Effector memory CD8-positive, alpha-beta T cell (primary cell): ENCODE data around the gene POF1B.
"Not testable (repeated sequence)": the region's sequence is repeated elsewhere in the genome, so short reads cannot be mapped to it uniquely, and the experiment has no call there.

ENCODE experiments used
- ATAC-seq: fragments of 150-1000 bp; cut with Tn5 transposase; replicated peaks from 2 replicates; pipeline ENCODE4 v1.10.0; 2021; ENCODE audit warnings: mild to moderate bottlenecking, moderate library complexity
- DNase-seq, 3 experiments: peaks; one replicate each; pipeline ENCODE4 v3.0.0; 2021
- H3K27ac Mint-ChIP-seq, 2 donors: one replicate each; pipeline ENCODE4 v1.8.0; 2022; ENCODE audit warnings: mild to moderate bottlenecking in 2 of 2, mixed read lengths in 2 of 2, moderate library complexity in 2 of 2
- H3K27me3 Mint-ChIP-seq, 2 donors: one replicate each; pipeline ENCODE4 v1.8.0; 2022; ENCODE audit warnings: mixed read lengths in 2 of 2
- H3K36me3 Mint-ChIP-seq: one replicate; pipeline ENCODE4 v1.8.0; 2022; ENCODE audit warnings: mild to moderate bottlenecking, moderate library complexity, mixed read lengths; ENCODE audit not compliant: insufficient read depth
- H3K4me1 Mint-ChIP-seq, 2 donors: one replicate each; pipeline ENCODE4 v1.8.0; 2022; ENCODE audit warnings: low read depth in 2 of 2, mixed read lengths in 2 of 2
- H3K4me3 Mint-ChIP-seq, 2 donors: one replicate each; pipeline ENCODE4 v1.8.0; 2022; ENCODE audit warnings: mild to moderate bottlenecking in 2 of 2, mixed read lengths in 2 of 2, moderate library complexity in 2 of 2
- H3K9me3 Mint-ChIP-seq, 2 donors: one replicate each; pipeline ENCODE4 v1.8.0; 2022; ENCODE audit warnings: mixed read lengths in 2 of 2

POF1B gene

DNA sequence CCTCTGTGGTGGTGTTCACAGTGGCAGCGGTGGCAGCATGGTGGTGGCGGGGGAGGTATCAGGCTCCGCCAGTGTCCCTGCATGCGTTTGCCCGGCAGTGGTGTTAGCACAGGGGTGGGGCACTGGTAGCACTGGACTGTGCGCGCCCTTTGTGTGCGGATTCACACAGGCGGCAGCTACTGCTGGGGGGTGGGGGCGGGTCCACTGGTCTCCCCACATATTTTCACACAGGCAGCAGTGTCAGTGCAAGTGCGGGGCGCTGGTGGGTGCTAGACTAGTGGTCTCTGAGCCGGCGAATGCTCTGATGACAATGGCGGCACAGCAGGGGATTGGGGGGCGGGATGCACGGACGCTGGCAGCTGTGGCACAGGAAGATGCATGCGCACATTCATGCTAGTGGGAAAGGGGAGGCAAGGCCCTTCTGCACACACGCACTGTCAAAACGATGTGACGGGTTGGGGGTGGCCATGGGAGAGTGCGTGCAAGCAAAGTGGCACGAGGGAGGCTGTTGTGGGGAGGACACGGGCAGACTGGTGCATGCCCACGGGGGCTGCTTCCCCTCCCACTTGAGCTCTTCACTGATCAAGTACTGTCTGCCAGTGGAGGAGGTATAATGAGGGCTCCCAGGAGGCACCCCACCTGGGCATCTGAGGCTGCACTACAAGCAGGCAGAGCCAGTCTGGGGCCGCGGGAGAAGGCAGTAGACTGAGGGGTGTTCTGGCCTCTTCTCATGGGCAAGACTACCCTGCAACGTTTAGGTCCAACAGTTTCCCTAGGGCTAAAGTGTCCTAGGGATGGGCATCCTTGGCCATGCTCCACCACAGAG is 53.0 kb downstream of the POF1B start:
- ATAC-seq, result no peak
- Mint-ChIP-seq H3K4me1 (no peaks in the 10 kb centered on the region), H3K9me3 (peaks cover 0 to 6% of the 10 kb centered on the region in 2 donors), H3K27me3 (no peaks in the 10 kb centered on the region), H3K4me3 (no peak overlapping the region), H3K36me3 (peaks cover 3% of the 10 kb centered on the region), H3K27ac (no peak overlapping the region)
- DNase-seq, result no peak

DNA sequence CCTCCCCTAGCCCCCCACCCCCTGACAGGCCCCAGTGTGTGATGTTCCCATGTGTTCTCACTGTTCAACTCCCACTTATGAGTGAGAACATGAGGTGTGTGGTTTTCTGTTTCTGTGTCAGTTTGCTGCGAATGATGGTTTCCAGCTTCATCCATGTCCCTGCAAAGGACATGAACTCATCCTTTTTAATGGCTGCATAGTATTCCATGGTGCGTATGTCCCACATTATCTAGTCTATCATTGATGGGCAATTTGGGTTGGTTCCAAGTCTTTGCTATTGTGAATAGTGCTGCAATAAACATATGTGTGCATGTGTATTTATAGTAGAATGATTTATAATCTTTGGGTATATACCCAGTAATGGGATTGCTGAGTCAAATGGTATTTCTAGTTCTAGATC is 68.1 kb downstream of the POF1B start:
- H3K36me3 Mint-ChIP-seq, H3K4me1 Mint-ChIP-seq, DNase-seq, H3K27me3 Mint-ChIP-seq, H3K9me3 Mint-ChIP-seq, H3K4me3 Mint-ChIP-seq, H3K27ac Mint-ChIP-seq, ATAC-seq: not testable (repeated sequence)

GRCh38 chrX:85309717-85310116 is 69.7 kb downstream of the POF1B start:
- ATAC-seq, result no peak
- no peak for DNase-seq
- no peaks in the 10 kb centered on the region for H3K4me1 Mint-ChIP-seq
- no peaks in the 10 kb centered on the region for H3K27me3 Mint-ChIP-seq
- H3K27ac Mint-ChIP-seq, result no peak overlapping the region
- no peak overlapping the region for H3K4me3 Mint-ChIP-seq
- H3K36me3 Mint-ChIP-seq, result peaks cover 2% of the 10 kb centered on the region
- H3K9me3 Mint-ChIP-seq, result no peaks in the 10 kb centered on the region

GRCh38 chrX:85303544-85303943 is 75.9 kb downstream of the POF1B start:
- Mint-ChIP-seq H3K9me3 (no peaks in the 10 kb centered on the region), H3K27ac (no peak overlapping the region), H3K27me3 (no peaks in the 10 kb centered on the region), H3K4me3 (no peak overlapping the region), H3K36me3 (no peaks in the 10 kb centered on the region), H3K4me1 (no peaks in the 10 kb centered on the region)
- ATAC-seq (no peak), DNase-seq (no peak)

DNA sequence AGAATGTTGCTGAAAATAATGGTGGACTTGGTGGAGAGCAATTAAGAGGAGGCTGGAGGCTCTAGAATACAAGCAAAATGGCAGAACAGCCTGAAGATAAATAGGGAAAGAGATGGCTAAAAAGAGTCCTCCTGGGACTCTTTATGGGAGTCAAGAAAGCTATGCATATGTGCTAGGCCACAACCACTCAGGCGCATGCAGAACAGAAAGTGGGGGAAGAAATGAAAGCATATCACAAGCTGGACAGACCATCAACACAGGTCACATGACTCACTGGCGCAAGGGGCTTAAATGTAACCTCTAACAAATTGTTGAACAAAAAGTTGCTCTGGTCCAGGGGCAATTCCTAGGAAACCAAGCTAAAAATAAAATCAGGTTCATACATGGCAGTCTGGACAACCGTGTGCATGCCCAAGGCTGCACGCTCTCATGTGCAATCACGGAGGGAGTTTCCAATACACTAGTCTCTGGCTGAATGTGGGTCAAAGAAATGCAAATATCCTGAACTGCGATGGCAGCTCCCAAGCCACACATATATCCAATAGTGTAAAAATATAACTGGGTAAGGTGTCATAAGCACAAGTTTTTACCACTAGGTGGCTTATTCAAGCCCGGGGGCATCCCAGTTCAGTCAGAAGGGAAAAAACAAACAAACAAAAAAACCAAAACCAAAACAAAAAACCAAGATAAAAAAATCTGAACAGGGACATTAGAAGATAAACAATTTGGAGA is 90.3 kb downstream of the POF1B start:
- DNase-seq (no peak), ATAC-seq (no peak)
- H3K4me3 Mint-ChIP-seq, result no peak overlapping the region
- no peak overlapping the region for H3K27ac Mint-ChIP-seq
- H3K36me3 Mint-ChIP-seq, result no peaks in the 10 kb centered on the region
- no peaks in the 10 kb centered on the region for H3K27me3 Mint-ChIP-seq
- H3K9me3 Mint-ChIP-seq, result peaks cover 7 to 9% of the 10 kb centered on the region in 2 donors
- H3K4me1 Mint-ChIP-seq, result no peaks in the 10 kb centered on the region

DNA sequence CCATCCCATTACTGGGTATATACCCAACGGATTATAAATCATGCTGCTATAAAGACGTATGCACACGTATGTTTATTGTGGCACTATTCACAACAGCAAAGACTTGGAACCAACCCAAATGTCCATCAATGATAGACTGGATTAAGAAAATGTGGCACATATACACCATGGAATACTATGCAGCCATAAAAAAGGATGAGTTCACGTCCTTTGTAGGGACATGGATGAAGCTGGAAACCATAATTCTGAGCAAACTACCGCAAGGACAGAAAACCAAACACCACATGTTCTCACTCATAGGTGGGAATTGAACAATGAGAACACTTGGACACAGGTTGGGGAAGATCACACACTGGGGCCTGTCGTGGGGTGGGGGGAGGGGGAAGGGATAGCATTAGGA is 94.2 kb downstream of the POF1B start:
- not testable (repeated sequence) for H3K36me3 Mint-ChIP-seq, H3K9me3 Mint-ChIP-seq, H3K4me3 Mint-ChIP-seq, DNase-seq, H3K4me1 Mint-ChIP-seq, H3K27ac Mint-ChIP-seq, H3K27me3 Mint-ChIP-seq, ATAC-seq

DNA sequence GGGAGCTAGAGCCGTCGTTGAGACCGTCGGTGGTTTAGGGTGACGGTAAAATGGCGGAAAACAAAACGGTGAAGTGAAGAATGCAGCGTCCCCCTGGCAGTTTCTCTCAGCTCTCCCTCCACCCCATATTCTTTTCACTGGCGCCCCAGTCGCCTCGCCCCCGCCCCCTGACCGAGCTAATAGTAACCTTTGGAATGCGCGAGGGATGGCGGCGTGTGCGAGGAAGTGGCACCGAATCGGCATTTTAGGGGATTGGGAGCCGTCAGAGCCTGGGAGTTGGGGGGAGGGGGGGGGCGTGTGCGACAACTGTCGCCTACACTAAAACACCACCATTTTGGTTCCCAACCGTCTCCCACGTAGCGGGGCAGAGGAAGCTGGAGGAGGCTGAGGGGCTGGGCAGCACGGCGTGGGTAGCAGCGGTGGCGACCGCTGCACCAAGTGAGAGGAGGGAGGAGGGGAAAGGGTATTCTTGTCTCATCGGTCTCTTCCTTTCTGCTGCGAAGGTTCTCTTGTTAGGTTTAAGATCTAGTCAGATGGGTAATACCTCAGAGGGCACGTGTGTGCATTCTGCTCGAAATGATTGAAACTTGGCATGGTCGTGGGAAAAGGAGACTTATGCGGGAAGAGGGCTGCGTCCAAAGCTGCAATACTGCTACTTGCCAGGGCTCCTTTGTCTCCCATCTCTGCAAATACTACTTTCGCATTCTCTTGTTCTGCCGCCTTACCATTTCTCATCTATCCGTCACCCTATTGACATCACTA is 134.8 kb downstream of the POF1B start:
- no peaks in the 10 kb centered on the region for H3K9me3 Mint-ChIP-seq
- H3K4me3 Mint-ChIP-seq, result peak overlapping the region; percentile 80 to 82
- ATAC-seq (peak; percentile 36), DNase-seq (no peak)
- peak overlapping the region in 1 of 2 donors; percentile 68 for H3K27ac Mint-ChIP-seq
- H3K27me3 Mint-ChIP-seq, result peaks cover 7 to 8% of the 10 kb centered on the region in 2 donors
- H3K4me1 Mint-ChIP-seq, result peaks cover 6 to 8% of the 10 kb centered on the region in 2 donors
- no peaks in the 10 kb centered on the region for H3K36me3 Mint-ChIP-seq

GRCh38 chrX:85243761-85244449 is 135.6 kb downstream of the POF1B start, which contains the start of the genes SATL1 and ZNF711:
SATL1 (minus strand) TSS chrX:85243779; CDS start chrX:85108968, 134,811 bp downstream.
ZNF711 (plus strand) TSS chrX:85243991; CDS start chrX:85247573, 3,582 bp downstream.
- H3K9me3 Mint-ChIP-seq, result no peaks in the 10 kb centered on the region
- peaks cover 7 to 8% of the 10 kb centered on the region in 2 donors for H3K27me3 Mint-ChIP-seq
- peak within 1 kb of the TSS; percentile 80 to 82 for H3K4me3 Mint-ChIP-seq
- H3K27ac Mint-ChIP-seq, result peak within 1 kb of the TSS in 1 of 2 donors; percentile 68
- H3K36me3 Mint-ChIP-seq, result no peaks in the 10 kb centered on the region
- peak; percentile 62 for ATAC-seq
- peak in 1 of 3 experiments; percentile 0 for DNase-seq
- peaks cover 6 to 8% of the 10 kb centered on the region in 2 donors for H3K4me1 Mint-ChIP-seq

DNA sequence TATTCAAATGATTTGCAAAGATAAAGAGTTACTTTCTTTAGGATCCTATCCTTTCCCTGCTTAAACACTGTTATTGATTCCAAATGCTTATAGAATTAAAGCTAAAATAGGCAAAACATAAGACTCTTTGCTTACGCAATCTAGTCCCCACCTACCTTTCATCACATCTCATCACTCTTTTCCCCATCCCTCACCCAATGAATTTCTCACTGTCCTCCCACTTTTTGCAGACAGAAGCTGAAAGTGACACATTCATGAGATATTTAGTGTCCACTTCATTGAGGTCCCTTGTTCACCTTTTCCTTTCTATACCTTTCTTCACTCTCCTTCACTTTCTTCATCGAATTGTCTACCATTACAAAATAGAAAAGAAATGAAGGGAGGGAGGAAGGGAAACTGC is 136.3 kb downstream of the POF1B start:
- no peak overlapping the region for H3K27ac Mint-ChIP-seq
- H3K27me3 Mint-ChIP-seq, result peaks cover 7 to 8% of the 10 kb centered on the region in 2 donors
- ATAC-seq (no peak), DNase-seq (no peak)
- no peaks in the 10 kb centered on the region for H3K9me3 Mint-ChIP-seq
- peak overlapping the region; percentile 35 to 80 for H3K4me3 Mint-ChIP-seq
- no peaks in the 10 kb centered on the region for H3K36me3 Mint-ChIP-seq
- peaks cover 6 to 8% of the 10 kb centered on the region in 2 donors for H3K4me1 Mint-ChIP-seq
